MM.1S (cell line): ENCODE results near the gene PCA3.
"Not testable (repeated sequence)": the region's sequence is repeated elsewhere in the genome, so short reads cannot be mapped to it uniquely, and the experiment has no call there.

ENCODE experiments used
- DNase-seq: peaks from one replicate; pipeline ENCODE4 v3.0.0-alpha.2; 2015
- H2AFZ ChIP-seq: fragments of 300-600 bp; sonication (generic); 2 replicates; pipeline ENCODE4 v1.6.0; 2016; ENCODE audit warnings: antibody characterized with exemption, low read length
- H3F3A ChIP-seq: fragments of 300-600 bp; sonication (generic); 2 replicates; pipeline ENCODE4 v1.6.1; 2016; ENCODE audit warnings: mild to moderate bottlenecking, antibody characterized with exemption, low read length, moderate library complexity, mixed read lengths; ENCODE audit not compliant: insufficient read depth
- H3K27ac ChIP-seq: fragments of 300-600 bp; sonication (generic); 2 replicates; pipeline ENCODE4 v1.5.1; 2016; ENCODE audit warnings: mild to moderate bottlenecking, low read length
- H3K27me3 ChIP-seq: fragments of 300-600 bp; sonication (generic); replicated peaks from 2 replicates; pipeline ENCODE4 v1.6.0; 2016; ENCODE audit warnings: low read length; ENCODE audit not compliant: insufficient read depth
- H3K36me3 ChIP-seq: fragments of 300-600 bp; sonication (generic); replicated peaks from 2 replicates; pipeline ENCODE4 v1.6.1; 2016; ENCODE audit warnings: mild to moderate bottlenecking, low read length, mixed read lengths; ENCODE audit not compliant: insufficient read depth
- H3K4me1 ChIP-seq: fragments of 300-600 bp; sonication (generic); 2 replicates; pipeline ENCODE4 v1.6.1; 2016; ENCODE audit warnings: low read length, mixed read lengths
- H3K4me2 ChIP-seq: fragments of 300-600 bp; sonication (generic); 2 replicates; pipeline ENCODE4 v1.6.0; 2016; ENCODE audit warnings: low read depth, low read length
- H3K4me3 ChIP-seq: fragments of 300-600 bp; sonication (generic); 2 replicates; pipeline ENCODE4 v1.5.1; 2016; ENCODE audit warnings: low read length, mixed read lengths
- H3K79me2 ChIP-seq: fragments of 300-600 bp; sonication (generic); 2 replicates; pipeline ENCODE4 v1.6.1; 2016; ENCODE audit warnings: mixed run types, low read length, mixed read lengths
- H3K9ac ChIP-seq: fragments of 300-600 bp; sonication (generic); 2 replicates; pipeline ENCODE4 v1.6.1; 2016; ENCODE audit warnings: low read length, mixed read lengths
- H3K9me2 ChIP-seq: fragments of 300-600 bp; sonication (generic); replicated peaks from 2 replicates; pipeline ENCODE4 v1.6.1; 2016; ENCODE audit warnings: mild to moderate bottlenecking, low read length, mixed read lengths; ENCODE audit not compliant: insufficient read depth
- H3K9me3 ChIP-seq: fragments of 300-600 bp; sonication (generic); replicated peaks from 2 replicates; pipeline ENCODE4 v1.6.1; 2016; ENCODE audit warnings: mild to moderate bottlenecking, low read length, mixed read lengths; ENCODE audit not compliant: insufficient read depth
- H4K20me1 ChIP-seq: fragments of 300-600 bp; sonication (generic); 2 replicates; pipeline ENCODE4 v1.6.1; 2016; ENCODE audit warnings: mild to moderate bottlenecking, low read length, moderate library complexity, mixed read lengths; ENCODE audit not compliant: insufficient read depth
- CTCF ChIP-seq: fragments of 300-600 bp; sonication (generic); IDR thresholded peaks from 2 replicates; pipeline ENCODE4 v1.5.1; 2016; ENCODE audit warnings: antibody characterized with exemption, low read length, mixed read lengths
- EZH2 ChIP-seq: fragments of 300-600 bp; sonication (generic); optimal IDR thresholded peaks from 2 replicates; pipeline ENCODE3; 2017; ENCODE audit warnings: low read depth, mild to moderate bottlenecking, antibody characterized with exemption, low read length, mixed read lengths
- EZH2phosphoT487 ChIP-seq: fragments of 300-600 bp; sonication (generic); IDR thresholded peaks from 2 replicates; pipeline ENCODE4 v1.6.1; 2018; ENCODE audit warnings: antibody characterized with exemption, low read length

Gene PCA3

GRCh38 chr9:76734716-76735115 is 29.5 kb upstream of the PCA3 start:
- H3K4me1 ChIP-seq, result no peaks in the 10 kb centered on the region
- no peak overlapping the region for H3K4me2 ChIP-seq
- no peaks in the 10 kb centered on the region for H3K9me3 ChIP-seq
- no peak overlapping the region for H3K4me3 ChIP-seq
- H4K20me1 ChIP-seq, result no peaks in the 10 kb centered on the region
- no peak for DNase-seq
- no peaks in the 10 kb centered on the region for H3K27me3 ChIP-seq
- H3K9me2 ChIP-seq, result no peaks in the 10 kb centered on the region
- no peaks in the 10 kb centered on the region for H3K36me3 ChIP-seq
- H3F3A ChIP-seq, result no peaks in the 10 kb centered on the region
- H3K27ac ChIP-seq, result no peak overlapping the region
- TF ChIP-seq CTCF (no peak), EZH2 (no peak), EZH2phosphoT487 (no peak)
- H3K79me2 ChIP-seq, result no peaks in the 10 kb centered on the region
- H3K9ac ChIP-seq, result no peak overlapping the region
- no peak overlapping the region for H2AFZ ChIP-seq

- Histone ChIP-seq H4K20me1 (no peaks in the 10 kb centered on the region), H3K9me3 (no peaks in the 10 kb centered on the region), H3K4me3 (no peak overlapping the region), H3K4me2 (no peak overlapping the region), H3K4me1 (no peaks in the 10 kb centered on the region), H3K9ac (no peak overlapping the region), H3K27me3 (no peaks in the 10 kb centered on the region), H3F3A (no peaks in the 10 kb centered on the region), H3K36me3 (no peaks in the 10 kb centered on the region), H3K79me2 (no peaks in the 10 kb centered on the region), H3K27ac (no peak overlapping the region), H3K9me2 (no peaks in the 10 kb centered on the region), H2AFZ (no peak overlapping the region)
- TF ChIP-seq EZH2, result no peak
- DNase-seq, result no peak
These were observed 26.9 kb upstream of the PCA3 start for GRCh38 chr9:76737154-76737902.

- H3K27ac ChIP-seq, result no peak overlapping the region
- H3K9me3 ChIP-seq, result no peaks in the 10 kb centered on the region
- H3F3A ChIP-seq, result no peaks in the 10 kb centered on the region
- H3K36me3 ChIP-seq, result no peaks in the 10 kb centered on the region
- H4K20me1 ChIP-seq, result no peaks in the 10 kb centered on the region
- H3K9ac ChIP-seq, result no peak overlapping the region
- TF ChIP-seq CTCF (no peak), EZH2phosphoT487 (no peak), EZH2 (no peak)
- no peak overlapping the region for H3K4me3 ChIP-seq
- no peaks in the 10 kb centered on the region for H3K9me2 ChIP-seq
- H3K4me1 ChIP-seq, result no peaks in the 10 kb centered on the region
- DNase-seq, result no peak
- no peaks in the 10 kb centered on the region for H3K79me2 ChIP-seq
- no peak overlapping the region for H2AFZ ChIP-seq
- no peak overlapping the region for H3K4me2 ChIP-seq
- H3K27me3 ChIP-seq, result no peaks in the 10 kb centered on the region
These were observed 25.8 kb upstream of the PCA3 start for GRCh38 chr9:76738402-76738801.

- Histone ChIP-seq H2AFZ (no peak overlapping the region), H3K4me3 (no peak overlapping the region), H3K9me3 (no peaks in the 10 kb centered on the region), H3K27me3 (no peaks in the 10 kb centered on the region), H3K9ac (no peak overlapping the region), H3K4me1 (no peaks in the 10 kb centered on the region), H3K36me3 (no peaks in the 10 kb centered on the region), H3F3A (no peaks in the 10 kb centered on the region), H3K79me2 (no peaks in the 10 kb centered on the region), H3K27ac (no peak overlapping the region), H4K20me1 (no peaks in the 10 kb centered on the region), H3K9me2 (no peaks in the 10 kb centered on the region), H3K4me2 (no peak overlapping the region)
- TF ChIP-seq CTCF, result no peak
- TF ChIP-seq EZH2, result no peak
- TF ChIP-seq EZH2phosphoT487, result no peak
- no peak for DNase-seq
These were observed 22.7 kb upstream of the PCA3 start for GRCh38 chr9:76741524-76741923.

- DNase-seq, H3K9me2 ChIP-seq: not testable (repeated sequence)
These were observed 21.3 kb upstream of the PCA3 start for GRCh38 chr9:76742890-76743289.

More at GRCh38 chr9:76742890-76743289, 21.3 kb upstream of the PCA3 start:
- not testable (repeated sequence) for H2AFZ ChIP-seq, H3K27ac ChIP-seq, H3F3A ChIP-seq, H3K36me3 ChIP-seq, H3K9ac ChIP-seq, H3K9me3 ChIP-seq, H3K4me1 ChIP-seq, H3K79me2 ChIP-seq, H3K4me2 ChIP-seq, H4K20me1 ChIP-seq, H3K27me3 ChIP-seq, H3K4me3 ChIP-seq
